K562 (cell line): Measurements from ENCODE around the gene PRKAR1B. TPM values are rescaled to one million over a fixed set of nuclear protein-coding genes. Genes with fewer than 3 reads are reported as not detected.

Experiments used
- SRSF1 ChIP-seq: fragments of 200-400 bp; formaldehyde crosslinking; IDR thresholded peaks from 2 replicates; pipeline ENCODE4 v1.6.1; 2017; ENCODE audit warnings: mild to moderate bottlenecking, low read depth, low read length, moderate library complexity
- ZKSCAN1 ChIP-seq: fragments of 150-350 bp; IDR thresholded peaks from 2 replicates; pipeline ENCODE4 v1.6.1; 2016; ENCODE audit warnings: low read depth, low read length
- polyA plus RNA-seq, 8 experiments: library from polyadenylated mRNA; depleted of rRNA in 4 of 8; stranded (reverse) in 5 of 8; unstranded in 3 of 8; fragments of >200 nt; fragmentation: Nextera tagmentation in 2 of 8; fragmentation: Illumina TruSeq in 1 of 8; extraction: Ambion mirVana in 2 of 8; extraction: Trizol in 1 of 8; gene quantifications; 2 replicates each; pipeline versions ENCODE4 v1.2.1 to v1.2.3, GENCODE V29; 2011 to 2014; ENCODE audit warnings: inconsistent platforms in 1 of 8, missing spikeins in 1 of 8
- total RNA-seq, 7 experiments: library from RNA; depleted of rRNA in 6 of 7; stranded (reverse); fragments of >200 nt in 6 of 7; fragmentation: Illumina TruSeq in 2 of 7; extraction: Trizol in 2 of 7; gene quantifications; 2 replicates each; pipeline versions ENCODE4 v1.2.1 to v1.2.3, GENCODE V29; 2011 to 2021; ENCODE audit warnings: low replicate concordance in 1 of 7
- TF ChIP-seq, protein P1 (sequence below), 2 experiments: fragments of 450-650 bp; IDR thresholded peaks; 2 replicates each; pipeline ENCODE4 v1.6.1; 2016; ENCODE audit warnings: mild to moderate bottlenecking in 2 of 2, borderline replicate concordance in 1 of 2, low read depth in 1 of 2, moderate library complexity in 1 of 2
- TF ChIP-seq, protein P2 (sequence below), 3 experiments: fragments of 200-800 bp in 1 of 3; fragments of 250-450 bp in 1 of 3; fragments of 450-650 bp in 1 of 3; sonication (Bioruptor Pico) in 1 of 3; sonication (Bioruptor generic) in 1 of 3; formaldehyde crosslinking in 1 of 3; IDR thresholded peaks; 2 replicates each; pipeline versions ENCODE4 v1.6.1 to v1.8.0; 2016 to 2022; ENCODE audit warnings: mild to moderate bottlenecking in 2 of 3, missing genetic modification characterization in 2 of 3, missing compliant biosample characterization in 1 of 3, moderate library complexity in 1 of 3
- TF ChIP-seq, protein P3 (sequence below): fragments of 200-800 bp; sonication (Bioruptor generic); IDR thresholded peaks from 2 replicates; pipeline ENCODE4 v1.6.1; 2017; ENCODE audit warnings: missing genetic modification characterization, missing compliant biosample characterization
- TF ChIP-seq, protein P4 (sequence below), 2 experiments: IDR thresholded peaks; 2 replicates each; pipeline ENCODE4 v1.6.1; 2011; ENCODE audit warnings: borderline replicate concordance in 1 of 2, control low read depth in 1 of 2, low read depth in 1 of 2, low read length in 1 of 2, mild to moderate bottlenecking in 1 of 2, mixed read lengths in 1 of 2, moderate library complexity in 1 of 2; ENCODE audit not compliant: insufficient read depth in 1 of 2, insufficient read length in 1 of 2, poor library complexity in 1 of 2, severe bottlenecking in 1 of 2; ENCODE audit errors: extremely low read depth in 1 of 2
- TF ChIP-seq, protein P5 (sequence below), 2 experiments: fragments of 200-800 bp in 1 of 2; sonication (Bioruptor generic) in 1 of 2; sonication (generic) in 1 of 2; formaldehyde crosslinking in 1 of 2; IDR thresholded peaks in 1 of 2; conservative IDR thresholded peaks in 1 of 2; 2 replicates each; pipeline versions ENCODE4 v1.5.0 to v1.6.1; 2016 to 2020; ENCODE audit warnings: missing compliant biosample characterization in 1 of 2, missing genetic modification characterization in 1 of 2, missing genetic modification reagents in 1 of 2

The PRKAR1B gene
- total and polyA plus RNA-seq, 9 of the 15 experiments (the other 6 are each of a cell fraction or from before 2014, with no cell fraction given): 0.99 to 30.5 (median 12.7) TPM

DNA sequence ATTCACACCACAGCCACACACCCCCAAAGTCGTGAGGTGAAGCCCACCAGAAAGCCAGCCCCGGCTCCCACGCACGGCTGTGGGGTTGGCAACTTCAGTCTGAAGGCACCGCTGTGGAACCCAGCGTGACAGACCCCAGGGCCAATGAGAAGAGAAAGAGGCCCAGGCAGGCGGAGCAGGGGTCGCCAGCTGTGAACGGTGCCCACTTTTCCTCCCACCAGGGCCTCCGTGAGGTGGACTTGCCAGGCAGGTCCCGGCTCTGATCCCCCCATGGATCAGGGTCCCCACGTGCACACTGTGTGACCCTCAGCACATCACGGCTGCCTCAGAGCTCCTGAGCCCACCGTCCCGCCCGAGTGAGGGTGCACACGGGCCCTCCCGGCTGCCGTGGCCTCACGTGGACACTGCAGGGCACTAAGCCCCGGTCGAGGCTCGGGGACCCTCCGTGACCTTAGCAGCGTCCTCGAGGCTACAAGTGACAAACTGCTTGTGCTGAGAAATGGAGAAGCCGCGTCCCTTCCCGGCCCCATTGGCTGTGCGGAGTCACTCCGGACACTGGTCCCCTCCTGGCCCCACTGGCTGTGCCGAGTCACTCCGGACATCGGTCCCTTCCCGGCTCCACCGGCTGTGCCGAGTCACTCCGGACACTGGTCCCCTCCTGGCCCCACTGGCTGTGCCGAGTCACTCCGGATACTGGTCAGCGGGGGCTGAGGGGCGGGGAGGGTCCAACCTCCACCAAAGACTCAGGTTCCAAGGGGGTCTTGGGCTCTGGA is 135.0 kb downstream of the PRKAR1B start (continued):
- TF ChIP-seq, protein P1, sequence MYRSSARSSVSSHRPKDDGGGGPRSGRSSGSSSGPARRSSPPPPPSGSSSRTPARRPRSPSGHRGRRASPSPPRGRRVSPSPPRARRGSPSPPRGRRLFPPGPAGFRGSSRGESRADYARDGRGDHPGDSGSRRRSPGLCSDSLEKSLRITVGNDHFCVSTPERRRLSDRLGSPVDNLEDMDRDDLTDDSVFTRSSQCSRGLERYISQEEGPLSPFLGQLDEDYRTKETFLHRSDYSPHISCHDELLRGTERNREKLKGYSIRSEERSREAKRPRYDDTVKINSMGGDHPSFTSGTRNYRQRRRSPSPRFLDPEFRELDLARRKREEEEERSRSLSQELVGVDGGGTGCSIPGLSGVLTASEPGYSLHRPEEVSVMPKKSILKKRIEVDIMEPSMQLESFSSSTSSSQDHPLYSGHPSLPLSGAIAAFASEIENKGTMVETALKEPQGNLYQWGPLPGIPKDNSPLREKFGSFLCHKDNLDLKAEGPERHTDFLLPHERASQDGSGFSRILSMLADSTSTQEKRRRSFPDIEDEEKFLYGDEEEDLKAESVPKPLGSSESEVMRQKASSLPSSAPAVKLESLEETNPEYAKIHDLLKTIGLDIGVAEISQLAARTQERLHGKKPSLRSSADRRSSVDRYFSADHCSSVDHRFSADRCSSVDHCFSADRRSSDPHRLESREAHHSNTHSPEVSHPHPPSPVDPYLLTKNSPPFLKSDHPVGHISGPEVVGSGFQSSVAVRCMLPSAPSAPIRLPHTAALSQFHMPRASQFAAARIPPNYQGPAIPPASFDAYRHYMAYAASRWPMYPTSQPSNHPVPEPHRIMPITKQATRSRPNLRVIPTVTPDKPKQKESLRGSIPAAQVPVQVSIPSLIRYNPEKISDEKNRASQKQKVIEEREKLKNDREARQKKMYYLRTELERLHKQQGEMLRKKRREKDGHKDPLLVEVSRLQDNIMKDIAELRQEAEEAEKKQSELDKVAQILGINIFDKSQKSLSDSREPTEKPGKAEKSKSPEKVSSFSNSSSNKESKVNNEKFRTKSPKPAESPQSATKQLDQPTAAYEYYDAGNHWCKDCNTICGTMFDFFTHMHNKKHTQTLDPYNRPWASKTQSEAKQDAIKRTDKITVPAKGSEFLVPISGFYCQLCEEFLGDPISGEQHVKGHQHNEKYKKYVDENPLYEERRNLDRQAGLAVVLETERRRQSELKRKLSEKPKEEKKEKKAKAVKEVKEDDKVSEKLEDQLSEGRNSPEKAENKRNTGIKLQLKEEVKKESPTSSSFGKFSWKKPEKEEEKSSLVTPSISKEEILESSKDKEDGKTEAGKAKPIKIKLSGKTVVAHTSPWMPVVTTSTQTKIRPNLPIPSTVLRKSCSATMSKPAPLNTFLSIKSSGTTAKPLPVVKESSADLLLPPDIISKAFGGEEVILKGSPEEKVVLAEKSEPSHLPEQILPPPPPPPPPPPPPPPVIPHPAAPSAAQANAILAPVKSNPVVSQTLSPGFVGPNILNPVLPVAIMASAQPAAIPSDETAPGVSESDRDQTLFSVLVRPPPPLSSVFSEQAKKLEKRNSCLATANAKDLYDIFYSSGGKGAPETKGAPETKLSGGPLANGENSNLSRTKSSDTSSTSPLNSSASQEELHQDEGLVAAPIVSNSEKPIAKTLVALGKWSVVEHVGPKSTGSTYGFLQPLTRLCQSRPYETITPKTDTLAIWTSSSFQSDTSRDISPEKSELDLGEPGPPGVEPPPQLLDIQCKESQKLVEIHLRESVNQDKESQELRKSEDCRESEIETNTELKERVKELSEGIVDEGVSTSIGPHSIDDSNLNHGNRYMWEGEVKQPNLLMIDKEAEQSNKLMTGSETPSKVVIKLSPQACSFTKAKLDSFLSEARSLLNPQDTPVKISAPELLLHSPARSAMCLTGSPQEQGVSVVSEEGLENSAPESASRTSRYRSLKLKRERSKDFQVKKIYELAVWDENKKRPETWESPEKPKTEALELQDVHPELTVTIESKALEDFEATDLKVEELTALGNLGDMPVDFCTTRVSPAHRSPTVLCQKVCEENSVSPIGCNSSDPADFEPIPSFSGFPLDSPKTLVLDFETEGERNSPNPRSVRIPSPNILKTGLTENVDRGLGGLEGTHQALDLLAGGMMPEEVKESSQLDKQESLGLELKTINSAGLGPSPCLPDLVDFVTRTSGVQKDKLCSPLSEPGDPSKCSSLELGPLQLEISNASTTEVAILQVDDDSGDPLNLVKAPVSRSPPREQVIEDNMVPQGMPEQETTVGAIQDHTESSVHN (IDR thresholded peaks at IDR 0.05; ENCODE audit: borderline replicate concordance in 1 of 2, low read depth in 1 of 2): no peak
- TF ChIP-seq, protein P2, sequence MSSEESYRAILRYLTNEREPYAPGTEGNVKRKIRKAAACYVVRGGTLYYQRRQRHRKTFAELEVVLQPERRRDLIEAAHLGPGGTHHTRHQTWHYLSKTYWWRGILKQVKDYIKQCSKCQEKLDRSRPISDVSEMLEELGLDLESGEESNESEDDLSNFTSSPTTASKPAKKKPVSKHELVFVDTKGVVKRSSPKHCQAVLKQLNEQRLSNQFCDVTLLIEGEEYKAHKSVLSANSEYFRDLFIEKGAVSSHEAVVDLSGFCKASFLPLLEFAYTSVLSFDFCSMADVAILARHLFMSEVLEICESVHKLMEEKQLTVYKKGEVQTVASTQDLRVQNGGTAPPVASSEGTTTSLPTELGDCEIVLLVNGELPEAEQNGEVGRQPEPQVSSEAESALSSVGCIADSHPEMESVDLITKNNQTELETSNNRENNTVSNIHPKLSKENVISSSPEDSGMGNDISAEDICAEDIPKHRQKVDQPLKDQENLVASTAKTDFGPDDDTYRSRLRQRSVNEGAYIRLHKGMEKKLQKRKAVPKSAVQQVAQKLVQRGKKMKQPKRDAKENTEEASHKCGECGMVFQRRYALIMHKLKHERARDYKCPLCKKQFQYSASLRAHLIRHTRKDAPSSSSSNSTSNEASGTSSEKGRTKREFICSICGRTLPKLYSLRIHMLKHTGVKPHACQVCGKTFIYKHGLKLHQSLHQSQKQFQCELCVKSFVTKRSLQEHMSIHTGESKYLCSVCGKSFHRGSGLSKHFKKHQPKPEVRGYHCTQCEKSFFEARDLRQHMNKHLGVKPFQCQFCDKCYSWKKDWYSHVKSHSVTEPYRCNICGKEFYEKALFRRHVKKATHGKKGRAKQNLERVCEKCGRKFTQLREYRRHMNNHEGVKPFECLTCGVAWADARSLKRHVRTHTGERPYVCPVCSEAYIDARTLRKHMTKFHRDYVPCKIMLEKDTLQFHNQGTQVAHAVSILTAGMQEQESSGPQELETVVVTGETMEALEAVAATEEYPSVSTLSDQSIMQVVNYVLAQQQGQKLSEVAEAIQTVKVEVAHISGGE (CRISPR knock-in tag; IDR thresholded peaks at IDR 0.05): peak in 1 of 3 experiments; percentile 78; a peak in 2 of 6 replicates
- TF ChIP-seq, protein P3, sequence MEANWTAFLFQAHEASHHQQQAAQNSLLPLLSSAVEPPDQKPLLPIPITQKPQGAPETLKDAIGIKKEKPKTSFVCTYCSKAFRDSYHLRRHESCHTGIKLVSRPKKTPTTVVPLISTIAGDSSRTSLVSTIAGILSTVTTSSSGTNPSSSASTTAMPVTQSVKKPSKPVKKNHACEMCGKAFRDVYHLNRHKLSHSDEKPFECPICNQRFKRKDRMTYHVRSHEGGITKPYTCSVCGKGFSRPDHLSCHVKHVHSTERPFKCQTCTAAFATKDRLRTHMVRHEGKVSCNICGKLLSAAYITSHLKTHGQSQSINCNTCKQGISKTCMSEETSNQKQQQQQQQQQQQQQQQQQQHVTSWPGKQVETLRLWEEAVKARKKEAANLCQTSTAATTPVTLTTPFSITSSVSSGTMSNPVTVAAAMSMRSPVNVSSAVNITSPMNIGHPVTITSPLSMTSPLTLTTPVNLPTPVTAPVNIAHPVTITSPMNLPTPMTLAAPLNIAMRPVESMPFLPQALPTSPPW (CRISPR knock-in tag): peak; percentile 77
- TF ChIP-seq, protein P4, sequence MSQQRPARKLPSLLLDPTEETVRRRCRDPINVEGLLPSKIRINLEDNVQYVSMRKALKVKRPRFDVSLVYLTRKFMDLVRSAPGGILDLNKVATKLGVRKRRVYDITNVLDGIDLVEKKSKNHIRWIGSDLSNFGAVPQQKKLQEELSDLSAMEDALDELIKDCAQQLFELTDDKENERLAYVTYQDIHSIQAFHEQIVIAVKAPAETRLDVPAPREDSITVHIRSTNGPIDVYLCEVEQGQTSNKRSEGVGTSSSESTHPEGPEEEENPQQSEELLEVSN (IDR thresholded peaks at IDR 0.05; ENCODE audit: borderline replicate concordance in 1 of 2, extremely low read depth in 1 of 2, insufficient read depth in 1 of 2, insufficient read length in 1 of 2, low read depth in 1 of 2, low read length in 1 of 2, poor library complexity in 1 of 2, severe bottlenecking in 1 of 2): peak in 1 of 2 experiments; percentile 36
- no peak for TF ChIP-seq ZKSCAN1
- no peak for TF ChIP-seq SRSF1
- TF ChIP-seq, protein P5, sequence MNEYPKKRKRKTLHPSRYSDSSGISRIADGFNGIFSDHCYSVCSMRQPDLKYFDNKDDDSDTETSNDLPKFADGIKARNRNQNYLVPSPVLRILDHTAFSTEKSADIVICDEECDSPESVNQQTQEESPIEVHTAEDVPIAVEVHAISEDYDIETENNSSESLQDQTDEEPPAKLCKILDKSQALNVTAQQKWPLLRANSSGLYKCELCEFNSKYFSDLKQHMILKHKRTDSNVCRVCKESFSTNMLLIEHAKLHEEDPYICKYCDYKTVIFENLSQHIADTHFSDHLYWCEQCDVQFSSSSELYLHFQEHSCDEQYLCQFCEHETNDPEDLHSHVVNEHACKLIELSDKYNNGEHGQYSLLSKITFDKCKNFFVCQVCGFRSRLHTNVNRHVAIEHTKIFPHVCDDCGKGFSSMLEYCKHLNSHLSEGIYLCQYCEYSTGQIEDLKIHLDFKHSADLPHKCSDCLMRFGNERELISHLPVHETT (CRISPR knock-in tag; conservative IDR thresholded peaks at IDR 0.05 in 1 of 2, IDR thresholded peaks at IDR 0.05 in 1 of 2): peak in 1 of 2 experiments; percentile 72; a peak in 2 of 4 replicates
